ENCODE results near the gene NOS1AP. TPM values are rescaled to one million over a fixed set of nuclear protein-coding genes. Genes with fewer than 3 reads are reported as not detected.
"Not testable (repeated sequence)": the region's sequence is repeated elsewhere in the genome, so short reads cannot be mapped to it uniquely, and the experiment has no call there.

The NOS1AP gene
- total RNA-seq, 1 experiment from 2014 or later, result 9.9 TPM

GRCh38 chr1:162351246-162351842 is 281.9 kb downstream of the NOS1AP start:
- Mint-ChIP-seq H3K27me3 (ENCODE audit: unreplicated experiment) (no peaks in the 10 kb centered on the region), H3K4me1 (ENCODE audit: low read depth, unreplicated experiment) (peaks cover 51% of the 10 kb centered on the region), H3K9me3 (ENCODE audit: low read depth, unreplicated experiment) (no peaks in the 10 kb centered on the region), H3K4me3 (ENCODE audit: low read depth, unreplicated experiment) (no peak overlapping the region), H3K36me3 (ENCODE audit: insufficient read depth, unreplicated experiment) (peaks cover 5% of the 10 kb centered on the region), H3K27ac (ENCODE audit: unreplicated experiment) (no peak overlapping the region)
- no TSS peak for BruUV-seq (replicated peaks)
- no peak for DNase-seq
- CTCF ChIA-PET, result no interaction called here
- intact Hi-C loops (cut with micrococcal nuclease; ENCODE audit: unreplicated experiment), result loop anchor here (10.0 kb wide), 1 partner anchor 153 kb away; no protein-coding TSS in a partner anchor
- TF ChIP-seq CTCF (IDR thresholded peaks at IDR 0.05; ENCODE audit: unreplicated experiment), result no peak

GRCh38 chr1:162351874-162352273 is 282.4 kb downstream of the NOS1AP start:
- H3K27me3 Mint-ChIP-seq (ENCODE audit: unreplicated experiment); H3K9me3 Mint-ChIP-seq (ENCODE audit: low read depth, unreplicated experiment); H3K4me3 Mint-ChIP-seq (ENCODE audit: low read depth, unreplicated experiment); CTCF ChIA-PET; DNase-seq; BruUV-seq (replicated peaks); H3K36me3 Mint-ChIP-seq (ENCODE audit: insufficient read depth, unreplicated experiment); H3K27ac Mint-ChIP-seq (ENCODE audit: unreplicated experiment): not testable (repeated sequence)
- intact Hi-C loops (cut with micrococcal nuclease; ENCODE audit: unreplicated experiment), result loop anchor here (10.0 kb wide), 1 partner anchor 153 kb away; no protein-coding TSS in a partner anchor
- peaks cover 49% of the 10 kb centered on the region for H3K4me1 Mint-ChIP-seq (ENCODE audit: low read depth, unreplicated experiment)

GRCh38 chr1:162353078-162353477 is 283.6 kb downstream of the NOS1AP start:
- DNase-seq, result no peak
- Mint-ChIP-seq H3K4me3 (ENCODE audit: low read depth, unreplicated experiment) (no peak overlapping the region), H3K27ac (ENCODE audit: unreplicated experiment) (no peak overlapping the region), H3K27me3 (ENCODE audit: unreplicated experiment) (no peaks in the 10 kb centered on the region), H3K36me3 (ENCODE audit: insufficient read depth, unreplicated experiment) (peaks cover 5% of the 10 kb centered on the region), H3K9me3 (ENCODE audit: low read depth, unreplicated experiment) (no peaks in the 10 kb centered on the region), H3K4me1 (ENCODE audit: low read depth, unreplicated experiment) (peaks cover 37% of the 10 kb centered on the region)
- TF ChIP-seq CTCF (IDR thresholded peaks at IDR 0.05; ENCODE audit: unreplicated experiment), result no peak
- intact Hi-C loops (cut with micrococcal nuclease; ENCODE audit: unreplicated experiment), result loop anchor here (10.0 kb wide), 1 partner anchor 152 kb away; no protein-coding TSS in a partner anchor
- no TSS peak for BruUV-seq (replicated peaks)
- CTCF ChIA-PET, result no interaction called here

GRCh38 chr1:162353702-162354101 is 284.2 kb downstream of the NOS1AP start:
- H3K27ac Mint-ChIP-seq (ENCODE audit: unreplicated experiment), result no peak overlapping the region
- no peak for TF ChIP-seq CTCF (IDR thresholded peaks at IDR 0.05; ENCODE audit: unreplicated experiment)
- H3K4me3 Mint-ChIP-seq (ENCODE audit: low read depth, unreplicated experiment), result no peak overlapping the region
- no TSS peak for BruUV-seq (replicated peaks)
- H3K36me3 Mint-ChIP-seq (ENCODE audit: insufficient read depth, unreplicated experiment), result peaks cover 5% of the 10 kb centered on the region
- peaks cover 32% of the 10 kb centered on the region for H3K4me1 Mint-ChIP-seq (ENCODE audit: low read depth, unreplicated experiment)
- intact Hi-C loops (cut with micrococcal nuclease; ENCODE audit: unreplicated experiment), result loop anchor here (10.0 kb wide), 1 partner anchor 151 kb away; no protein-coding TSS in a partner anchor
- CTCF ChIA-PET, result no interaction called here
- no peaks in the 10 kb centered on the region for H3K27me3 Mint-ChIP-seq (ENCODE audit: unreplicated experiment)
- H3K9me3 Mint-ChIP-seq (ENCODE audit: low read depth, unreplicated experiment), result no peaks in the 10 kb centered on the region
- no peak for DNase-seq

- Mint-ChIP-seq H3K36me3 (ENCODE audit: insufficient read depth, unreplicated experiment) (peaks cover 5% of the 10 kb centered on the region), H3K9me3 (ENCODE audit: low read depth, unreplicated experiment) (no peaks in the 10 kb centered on the region), H3K27me3 (ENCODE audit: unreplicated experiment) (no peaks in the 10 kb centered on the region), H3K4me3 (ENCODE audit: low read depth, unreplicated experiment) (no peak overlapping the region), H3K27ac (ENCODE audit: unreplicated experiment) (no peak overlapping the region), H3K4me1 (ENCODE audit: low read depth, unreplicated experiment) (no peaks in the 10 kb centered on the region)
- peak; percentile 70 for TF ChIP-seq CTCF (IDR thresholded peaks at IDR 0.05; ENCODE audit: unreplicated experiment)
- intact Hi-C loops (cut with micrococcal nuclease; ENCODE audit: unreplicated experiment), result loop anchor here (1.0 to 10.0 kb wide), 2 partner anchors 35 to 147 kb away; no protein-coding TSS in a partner anchor
- BruUV-seq (replicated peaks), result no TSS peak
- CTCF ChIA-PET, result interaction anchor here (0.6 to 1.7 kb wide), 22 partner anchors 8 to 565 kb away, joined by 3 to 12 read pairs (median 4); partner anchors contain the start of genes C1orf226 and UAP1
- DNase-seq, result peak; percentile 48
These were observed 288.3 kb downstream of the NOS1AP start for GRCh38 chr1:162357681-162358266.

Data from Calu3 (cell line).